ENCODE data around the gene ADAMTS13.

GRCh38 chr9:133471551-133472276 is 49.5 kb downstream of the ADAMTS13 start:
- no peak for TF ChIP-seq CTCF (IDR thresholded peaks at IDR 0.05)
- no peak for TF ChIP-seq POLR2A (IDR thresholded peaks at IDR 0.05)
